ENCODE results near the gene EIF4E3. TPM values are rescaled to one million over a fixed set of nuclear protein-coding genes. Genes with fewer than 3 reads are reported as not detected.

Gene EIF4E3
- total RNA-seq = 20.3 and 20.7 TPM in 2 replicates

DNA sequence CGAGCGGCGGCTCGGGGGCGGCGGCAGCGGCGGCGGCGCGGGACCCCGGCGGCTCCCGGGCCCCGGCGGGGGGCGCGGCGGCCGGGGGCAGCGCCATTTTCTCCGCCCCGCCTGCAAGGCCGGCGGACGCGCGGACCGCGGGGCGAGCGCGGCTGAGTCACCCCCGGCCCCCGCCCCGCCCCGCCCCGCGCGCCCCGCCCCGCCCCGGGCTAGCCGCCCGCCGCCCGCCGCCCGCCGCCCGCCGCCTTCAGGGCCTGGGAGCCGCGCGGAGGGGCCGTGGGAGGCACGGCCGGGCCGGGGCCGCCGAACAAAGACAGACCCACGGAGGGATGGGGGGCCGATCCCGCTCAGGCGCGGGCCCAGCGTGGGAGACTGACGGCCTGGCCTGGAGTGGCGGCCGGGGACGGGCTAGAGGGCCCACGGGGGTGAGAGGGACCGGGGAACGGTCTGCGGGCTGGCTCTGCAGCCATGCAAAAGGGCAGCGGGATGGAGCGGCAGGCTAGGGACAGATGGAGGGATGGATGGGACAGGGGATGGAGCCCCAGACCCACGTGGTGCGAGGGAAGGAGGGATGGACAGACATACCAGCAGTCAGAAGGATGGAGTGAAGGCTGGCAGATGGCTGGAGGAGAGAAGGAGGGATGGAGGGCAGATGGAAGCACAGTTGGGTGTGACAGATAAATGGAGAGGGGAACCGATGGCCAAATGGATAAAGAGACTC lies at the start of gene EIF4E3:
TSS of gene EIF4E3 (minus strand) at position 132 of the 721 bp plus-strand sequence. CDS start at position 97, 35 bp downstream.
- intact Hi-C loops (cut with micrococcal nuclease) = loop anchor here (10.0 kb wide), 4 partner anchors 409 to 1269 kb away; partner anchors contain the start of gene PPP4R2
- H3K9me3 Mint-ChIP-seq = no peaks in the 10 kb centered on the region
- peak within 1 kb of the TSS; percentile 94 for H3K27ac Mint-ChIP-seq
- peak; percentile 84 for DNase-seq
- H3K4me3 Mint-ChIP-seq = peak within 1 kb of the TSS; percentile 96
- peaks cover 71% of the 10 kb centered on the region for H3K4me1 Mint-ChIP-seq
- peaks cover 9% of the 10 kb centered on the region for H3K36me3 Mint-ChIP-seq (ENCODE audit: low read depth)
- H3K27me3 Mint-ChIP-seq = no peaks in the 10 kb centered on the region

DNA sequence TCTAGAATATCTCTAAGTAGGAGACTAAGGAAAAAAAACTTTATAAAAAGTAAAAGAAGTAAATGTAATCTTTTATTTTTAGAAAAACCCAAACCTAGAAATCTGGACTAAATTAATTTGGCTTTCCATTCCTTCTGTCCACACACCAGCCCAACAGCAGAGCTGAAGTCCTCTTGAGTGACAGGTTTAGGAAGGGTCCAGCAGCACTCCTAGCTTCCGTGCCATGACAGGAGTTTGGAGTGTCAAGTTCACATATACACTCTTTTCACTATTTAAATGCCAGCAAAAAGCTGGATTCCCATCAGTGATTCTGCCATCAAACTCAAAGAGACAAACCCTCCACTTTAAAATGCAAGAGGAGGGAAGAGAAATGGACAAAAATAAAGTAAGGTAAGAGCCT lies 46.7 kb upstream of the EIF4E3 start:
- no peaks in the 10 kb centered on the region for H3K4me1 Mint-ChIP-seq
- H3K9me3 Mint-ChIP-seq = no peaks in the 10 kb centered on the region
- H3K27me3 Mint-ChIP-seq = peaks cover 31% of the 10 kb centered on the region
- no peak overlapping the region for H3K27ac Mint-ChIP-seq
- no peaks in the 10 kb centered on the region for H3K36me3 Mint-ChIP-seq (ENCODE audit: low read depth)
- intact Hi-C loops (cut with micrococcal nuclease) = no loop called here
- no peak overlapping the region for H3K4me3 Mint-ChIP-seq
- no peak for DNase-seq

DNA sequence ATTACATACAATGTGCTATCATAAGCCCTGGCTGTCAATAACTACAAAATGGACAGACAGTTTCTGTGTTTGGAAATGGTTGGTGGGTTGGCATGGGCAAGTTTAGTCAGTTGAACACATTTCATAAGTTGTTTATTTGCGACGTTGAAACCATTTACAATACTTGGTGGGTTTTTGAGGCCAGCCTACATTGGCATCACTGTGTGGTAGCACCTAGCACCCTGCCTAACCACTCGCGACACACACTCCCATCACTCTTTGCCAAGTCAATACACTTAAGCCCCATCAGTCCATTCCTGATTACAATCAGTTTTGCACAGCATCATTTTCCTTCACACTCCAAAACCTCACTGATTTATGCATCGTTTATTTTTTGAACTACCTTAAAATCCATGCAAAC lies 45.9 kb upstream of the EIF4E3 start:
- Mint-ChIP-seq H3K27ac (no peak overlapping the region), H3K27me3 (peaks cover 30% of the 10 kb centered on the region)

DNA sequence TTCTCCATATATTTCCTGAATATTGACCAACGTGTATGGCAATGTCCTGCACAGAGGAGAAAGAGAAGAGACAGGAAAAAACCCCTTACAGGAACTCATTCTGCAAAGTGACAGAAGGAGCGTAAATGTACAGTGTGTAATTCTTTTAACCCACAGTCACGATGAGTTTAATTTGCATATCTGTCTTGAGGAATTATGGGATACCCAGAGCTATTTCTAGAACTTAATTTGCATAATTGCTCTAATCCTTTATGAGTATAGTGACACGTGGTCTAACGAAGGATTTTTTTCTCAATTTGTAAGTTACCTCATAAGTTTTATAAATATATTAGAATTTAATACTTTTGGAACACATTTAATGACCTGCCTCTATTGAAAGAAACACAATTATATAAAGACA lies 38.2 kb upstream of the EIF4E3 start:
- Mint-ChIP-seq H3K9me3 (no peaks in the 10 kb centered on the region), H3K36me3 (ENCODE audit: low read depth) (no peaks in the 10 kb centered on the region), H3K4me3 (no peak overlapping the region), H3K27me3 (peaks cover 39% of the 10 kb centered on the region), H3K4me1 (no peaks in the 10 kb centered on the region), H3K27ac (no peak overlapping the region)
- DNase-seq = peak; percentile 8
- intact Hi-C loops (cut with micrococcal nuclease) = no loop called here

More for the DNA sequence above, 45.9 kb upstream of the EIF4E3 start:
- no peaks in the 10 kb centered on the region for H3K4me1 Mint-ChIP-seq
- intact Hi-C loops (cut with micrococcal nuclease) = no loop called here
- DNase-seq = no peak
- H3K9me3 Mint-ChIP-seq = no peaks in the 10 kb centered on the region
- no peaks in the 10 kb centered on the region for H3K36me3 Mint-ChIP-seq (ENCODE audit: low read depth)
- no peak overlapping the region for H3K4me3 Mint-ChIP-seq

DNA sequence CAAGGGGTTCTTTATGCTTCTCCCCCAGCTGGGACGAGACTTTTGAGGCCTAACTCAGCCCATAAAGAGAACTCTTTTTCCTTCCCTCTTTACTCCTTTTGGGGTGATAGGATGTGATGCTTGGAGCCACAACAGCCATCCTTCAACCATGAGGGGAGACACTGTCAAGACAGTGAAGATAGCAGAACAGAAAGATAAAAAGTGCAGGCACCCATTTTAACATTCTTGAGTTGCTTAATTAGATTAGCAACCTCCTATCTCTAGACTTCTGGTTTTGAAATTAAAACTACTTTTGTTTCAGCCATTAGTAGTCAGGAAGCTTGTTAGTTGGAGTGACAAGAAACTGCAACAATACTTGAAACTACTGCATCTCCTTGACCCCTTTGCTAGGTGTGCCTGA lies 34.9 kb upstream of the EIF4E3 start:
- intact Hi-C loops (cut with micrococcal nuclease) = no loop called here
- DNase-seq = peak; percentile 45
- Mint-ChIP-seq H3K4me1 (peaks cover under 1% of the 10 kb centered on the region), H3K27ac (no peak overlapping the region), H3K36me3 (ENCODE audit: low read depth) (peaks cover 2% of the 10 kb centered on the region), H3K4me3 (no peak overlapping the region), H3K27me3 (peaks cover 59% of the 10 kb centered on the region), H3K9me3 (no peaks in the 10 kb centered on the region)

DNA sequence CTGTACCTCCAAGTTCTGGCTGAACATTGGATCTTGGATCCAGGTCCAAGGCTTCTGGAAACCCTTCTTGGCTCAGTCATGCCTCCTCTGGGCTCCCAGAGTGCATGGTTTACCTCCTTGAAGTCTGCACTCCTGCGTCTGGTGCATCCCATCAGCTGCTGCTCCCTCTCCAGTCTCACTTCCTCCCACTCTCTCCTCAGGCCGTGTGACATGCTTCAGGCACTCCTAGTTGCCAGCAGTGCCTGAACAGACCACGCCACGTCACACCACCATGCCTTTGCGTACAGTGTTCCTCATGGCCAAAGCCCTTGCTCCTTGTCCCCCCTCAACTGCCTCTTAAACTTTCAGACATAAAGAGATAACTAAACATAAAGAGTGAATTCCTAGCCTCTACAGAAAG lies 34.2 kb upstream of the EIF4E3 start:
- no peaks in the 10 kb centered on the region for H3K9me3 Mint-ChIP-seq
- H3K27me3 Mint-ChIP-seq = peaks cover 62% of the 10 kb centered on the region
- peaks cover 2% of the 10 kb centered on the region for H3K4me1 Mint-ChIP-seq
- peaks cover 3% of the 10 kb centered on the region for H3K36me3 Mint-ChIP-seq (ENCODE audit: low read depth)
- no peak overlapping the region for H3K4me3 Mint-ChIP-seq
- intact Hi-C loops (cut with micrococcal nuclease) = no loop called here
- DNase-seq = peak; percentile 51
- no peak overlapping the region for H3K27ac Mint-ChIP-seq

DNA sequence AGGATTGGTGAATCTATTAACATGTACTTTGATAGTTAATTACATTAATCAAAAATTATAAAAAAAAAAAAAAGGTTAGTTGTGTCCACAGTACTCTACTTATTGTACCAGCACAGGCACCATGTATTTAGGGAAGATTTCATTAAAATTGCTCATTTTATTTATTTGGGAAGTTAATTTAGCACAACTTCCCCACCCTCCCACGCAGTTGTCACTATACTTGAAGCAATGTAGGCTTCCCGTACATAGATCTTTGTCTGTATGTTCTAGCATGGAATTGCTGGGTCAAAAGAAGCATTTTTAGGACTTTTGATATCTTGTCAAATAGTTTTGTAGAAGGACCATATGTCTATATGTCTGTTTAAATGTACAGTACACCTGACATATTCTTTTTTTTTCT lies 32.9 kb upstream of the EIF4E3 start:
- H3K4me1 Mint-ChIP-seq = peaks cover 2% of the 10 kb centered on the region

DNA sequence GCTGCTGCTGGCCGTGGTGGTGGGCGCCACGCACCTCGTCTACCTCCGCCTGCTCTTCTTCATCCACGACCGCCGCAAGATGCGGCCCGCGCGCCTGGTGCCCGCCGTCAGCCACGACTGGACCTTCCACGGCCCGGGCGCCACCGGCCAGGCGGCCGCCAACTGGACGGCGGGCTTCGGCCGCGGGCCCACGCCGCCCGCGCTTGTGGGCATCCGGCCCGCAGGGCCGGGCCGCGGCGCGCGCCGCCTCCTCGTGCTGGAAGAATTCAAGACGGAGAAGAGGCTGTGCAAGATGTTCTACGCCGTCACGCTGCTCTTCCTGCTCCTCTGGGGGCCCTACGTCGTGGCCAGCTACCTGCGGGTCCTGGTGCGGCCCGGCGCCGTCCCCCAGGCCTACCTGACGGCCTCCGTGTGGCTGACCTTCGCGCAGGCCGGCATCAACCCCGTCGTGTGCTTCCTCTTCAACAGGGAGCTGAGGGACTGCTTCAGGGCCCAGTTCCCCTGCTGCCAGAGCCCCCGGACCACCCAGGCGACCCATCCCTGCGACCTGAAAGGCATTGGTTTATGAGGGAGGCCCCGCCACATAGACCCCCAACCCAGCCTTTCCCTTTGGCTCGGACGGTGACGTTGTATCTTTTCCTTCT lies 29.5 kb upstream of the EIF4E3 start:
- Mint-ChIP-seq H3K36me3 (ENCODE audit: low read depth) (peaks cover 3% of the 10 kb centered on the region), H3K27ac (no peak overlapping the region), H3K4me3 (peak overlapping the region; percentile 76), H3K9me3 (no peaks in the 10 kb centered on the region), H3K4me1 (peaks cover 2% of the 10 kb centered on the region), H3K27me3 (peaks cover 67% of the 10 kb centered on the region)
- DNase-seq = peak; percentile 46
- intact Hi-C loops (cut with micrococcal nuclease) = no loop called here

More for the DNA sequence above, 32.9 kb upstream of the EIF4E3 start:
- intact Hi-C loops (cut with micrococcal nuclease) = no loop called here
- DNase-seq = no peak
- peaks cover 3% of the 10 kb centered on the region for H3K36me3 Mint-ChIP-seq (ENCODE audit: low read depth)
- no peak overlapping the region for H3K4me3 Mint-ChIP-seq
- H3K9me3 Mint-ChIP-seq = no peaks in the 10 kb centered on the region
- no peak overlapping the region for H3K27ac Mint-ChIP-seq
- H3K27me3 Mint-ChIP-seq = peaks cover 59% of the 10 kb centered on the region

DNA sequence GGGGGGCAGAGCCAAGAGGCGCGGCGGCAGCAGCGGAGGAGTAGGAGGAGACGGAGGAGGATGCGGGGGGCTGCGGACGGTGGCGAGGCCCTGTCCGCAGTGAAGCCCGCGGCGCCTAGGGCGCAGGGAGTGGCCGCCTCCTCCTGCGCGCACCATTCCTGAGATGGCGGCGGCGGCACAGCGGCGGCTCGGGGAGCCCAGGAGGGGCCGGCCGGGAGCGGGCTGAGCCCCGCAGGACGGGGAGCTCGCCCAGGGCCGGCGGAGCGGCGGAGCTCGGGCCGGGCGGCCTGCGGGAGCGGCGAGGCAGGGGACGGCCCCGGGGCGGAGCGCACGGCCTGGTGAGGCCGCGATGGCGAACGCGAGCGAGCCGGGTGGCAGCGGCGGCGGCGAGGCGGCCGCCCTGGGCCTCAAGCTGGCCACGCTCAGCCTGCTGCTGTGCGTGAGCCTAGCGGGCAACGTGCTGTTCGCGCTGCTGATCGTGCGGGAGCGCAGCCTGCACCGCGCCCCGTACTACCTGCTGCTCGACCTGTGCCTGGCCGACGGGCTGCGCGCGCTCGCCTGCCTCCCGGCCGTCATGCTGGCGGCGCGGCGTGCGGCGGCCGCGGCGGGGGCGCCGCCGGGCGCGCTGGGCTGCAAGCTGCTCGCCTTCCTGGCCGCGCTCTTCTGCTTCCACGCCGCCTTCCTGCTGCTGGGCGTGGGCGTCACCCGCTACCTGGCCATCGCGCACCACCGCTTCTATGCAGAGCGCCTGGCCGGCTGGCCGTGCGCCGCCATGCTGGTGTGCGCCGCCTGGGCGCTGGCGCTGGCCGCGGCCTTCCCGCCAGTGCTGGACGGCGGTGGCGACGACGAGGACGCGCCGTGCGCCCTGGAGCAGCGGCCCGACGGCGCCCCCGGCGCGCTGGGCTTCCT lies 28.8 kb upstream of the EIF4E3 start, which contains the start of gene GPR27:
TSS of gene GPR27 (plus strand) at position 155 of the 909 bp plus-strand sequence. CDS start at position 350, 195 bp downstream.
- Mint-ChIP-seq H3K27ac (no peak within 1 kb of the TSS), H3K4me1 (peaks cover 2% of the 10 kb centered on the region), H3K27me3 (peaks cover 62% of the 10 kb centered on the region), H3K4me3 (peak within 1 kb of the TSS; percentile 51), H3K9me3 (no peaks in the 10 kb centered on the region), H3K36me3 (ENCODE audit: low read depth) (peaks cover 3% of the 10 kb centered on the region)
- intact Hi-C loops (cut with micrococcal nuclease) = no loop called here
- peak; percentile 71 for DNase-seq

DNA sequence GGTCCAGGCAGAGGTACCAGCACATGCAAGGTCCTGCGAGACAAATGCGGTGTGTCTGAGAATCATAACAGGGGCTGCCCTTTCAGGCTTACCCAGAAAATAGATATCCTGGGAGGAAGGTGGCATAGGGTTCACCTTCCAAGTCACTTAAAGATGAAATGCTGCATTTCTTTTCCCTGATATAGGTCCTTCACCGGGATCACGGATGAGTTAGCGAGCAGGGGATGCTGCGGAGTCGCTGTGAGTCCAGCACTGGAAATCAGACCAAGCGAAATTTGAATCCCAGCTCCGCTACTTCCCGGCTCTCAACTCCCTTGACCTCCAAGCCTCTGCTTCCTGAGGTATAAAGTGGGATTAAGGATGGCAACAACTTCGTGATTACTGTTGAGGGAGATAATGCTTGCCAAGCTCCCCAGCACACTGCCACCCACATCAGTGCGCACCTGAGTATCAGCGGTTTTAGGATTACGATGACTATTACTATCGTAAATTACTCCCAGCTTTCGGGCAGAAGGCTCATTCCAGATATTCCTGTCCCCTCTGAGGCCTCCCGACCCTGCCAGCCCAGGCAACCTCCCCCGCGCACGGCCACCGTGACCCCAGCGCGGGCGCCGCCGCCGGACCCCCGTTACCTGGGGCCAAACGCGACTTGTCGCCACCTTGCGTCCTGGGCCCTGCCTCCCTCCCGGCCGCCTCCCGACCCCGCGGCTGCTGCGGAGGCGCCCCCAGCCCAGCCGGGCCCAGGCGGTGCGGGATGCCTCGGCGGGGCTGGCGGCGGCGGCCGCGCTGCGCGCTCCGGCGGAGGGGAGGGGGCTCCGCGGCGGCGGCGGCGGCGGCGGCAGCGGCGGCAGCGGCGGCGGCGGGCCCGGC lies 27.9 kb upstream of the EIF4E3 start:
- H3K4me3 Mint-ChIP-seq = peak overlapping the region; percentile 38
- no peaks in the 10 kb centered on the region for H3K9me3 Mint-ChIP-seq
- peaks cover 3% of the 10 kb centered on the region for H3K36me3 Mint-ChIP-seq (ENCODE audit: low read depth)
- peaks cover 2% of the 10 kb centered on the region for H3K4me1 Mint-ChIP-seq
- DNase-seq = peak; percentile 57
- intact Hi-C loops (cut with micrococcal nuclease) = no loop called here
- no peak overlapping the region for H3K27ac Mint-ChIP-seq
- peaks cover 60% of the 10 kb centered on the region for H3K27me3 Mint-ChIP-seq

DNA sequence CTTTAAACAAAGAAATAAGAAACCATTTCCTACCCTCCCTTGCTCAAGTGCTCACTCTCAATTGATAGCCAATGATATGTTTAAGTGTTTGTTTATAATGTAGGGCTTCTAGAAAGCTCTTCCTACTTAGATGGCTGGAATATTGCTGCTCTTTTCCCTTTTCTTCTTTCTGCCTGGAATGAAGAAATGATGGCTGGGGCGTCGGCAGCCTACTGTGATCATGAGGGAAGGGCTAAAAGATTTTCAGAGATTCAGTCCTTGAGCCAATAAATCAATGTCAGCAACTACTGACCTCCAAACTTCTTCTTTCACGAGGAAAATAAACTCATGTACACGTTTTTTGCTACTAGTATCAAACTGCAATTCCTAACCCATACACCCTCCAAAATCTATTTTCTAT lies 26.4 kb upstream of the EIF4E3 start:
- Mint-ChIP-seq H3K27me3 (peaks cover 53% of the 10 kb centered on the region), H3K27ac (no peak overlapping the region), H3K4me1 (peaks cover 2% of the 10 kb centered on the region), H3K9me3 (no peaks in the 10 kb centered on the region), H3K36me3 (ENCODE audit: low read depth) (peaks cover 3% of the 10 kb centered on the region), H3K4me3 (no peak overlapping the region)
- intact Hi-C loops (cut with micrococcal nuclease) = no loop called here
- peak; percentile 10 for DNase-seq

DNA sequence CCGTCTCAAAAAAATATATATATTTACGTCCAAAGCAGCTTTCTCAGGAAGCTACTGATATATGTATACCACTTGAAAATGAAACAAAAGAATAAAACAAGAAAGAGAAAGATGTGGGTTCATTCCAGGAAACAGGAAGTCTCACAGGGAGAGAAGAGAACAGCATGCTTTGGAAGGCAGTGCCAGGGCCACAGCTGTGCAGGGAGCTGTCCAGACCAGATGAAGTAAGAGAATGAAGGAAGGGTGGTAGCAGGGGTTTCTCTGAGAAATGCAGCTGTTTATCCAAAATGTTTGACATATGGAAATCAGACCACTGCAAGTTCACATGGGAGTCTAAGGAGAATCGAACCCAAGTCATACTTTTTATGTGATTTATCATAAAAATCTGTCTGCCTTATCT lies 19.5 kb upstream of the EIF4E3 start:
- H3K36me3 Mint-ChIP-seq (ENCODE audit: low read depth) = no peaks in the 10 kb centered on the region
- peaks cover 14% of the 10 kb centered on the region for H3K9me3 Mint-ChIP-seq
- intact Hi-C loops (cut with micrococcal nuclease) = no loop called here
- H3K4me1 Mint-ChIP-seq = peaks cover 2% of the 10 kb centered on the region
- H3K4me3 Mint-ChIP-seq = no peak overlapping the region
- H3K27ac Mint-ChIP-seq = no peak overlapping the region
- DNase-seq = peak; percentile 34
- H3K27me3 Mint-ChIP-seq = peaks cover 22% of the 10 kb centered on the region

DNA sequence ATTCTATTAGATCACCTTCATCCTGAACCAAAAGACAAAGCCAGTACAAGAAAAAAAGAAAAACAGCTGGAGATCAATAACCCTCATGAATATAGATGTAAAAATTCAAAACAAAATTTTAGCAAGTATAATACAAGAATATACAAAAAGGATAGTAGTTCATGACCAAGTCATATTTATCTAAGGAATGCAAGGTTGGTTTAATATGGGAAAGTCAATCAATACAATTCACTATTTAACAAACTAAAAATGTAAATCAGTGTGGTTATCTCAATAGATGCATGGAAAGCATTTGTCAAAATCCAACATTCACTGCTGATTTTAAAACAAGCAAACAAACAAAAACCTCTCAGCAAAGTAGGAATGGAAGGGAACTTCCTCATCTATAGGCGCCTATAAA lies 17.4 kb upstream of the EIF4E3 start:
- Mint-ChIP-seq H3K27me3 (peaks cover 31% of the 10 kb centered on the region), H3K4me3 (no peak overlapping the region), H3K36me3 (ENCODE audit: low read depth) (no peaks in the 10 kb centered on the region), H3K9me3 (peaks cover 19% of the 10 kb centered on the region), H3K27ac (no peak overlapping the region), H3K4me1 (peaks cover 2% of the 10 kb centered on the region)
- intact Hi-C loops (cut with micrococcal nuclease) = no loop called here
- DNase-seq = no peak

All from activated CD4-positive, alpha-beta T cell treated with anti-CD3 and anti-CD28 coated beads, Interleukin-2, amount 10 ng/mL, durations not matched to agents 24 days and 14 days (primary cell).